GM19463 (cell line): ENCODE measurements around the gene TNP2.

Experiments
- ATAC-seq: cut with Tn5 transposase; IDR thresholded peaks from one replicate; pipeline ENCODE4 v1.9.1; 2021; ENCODE audit warnings: mild to moderate bottlenecking, moderate library complexity; ENCODE audit not compliant: unreplicated experiment

Gene TNP2

DNA sequence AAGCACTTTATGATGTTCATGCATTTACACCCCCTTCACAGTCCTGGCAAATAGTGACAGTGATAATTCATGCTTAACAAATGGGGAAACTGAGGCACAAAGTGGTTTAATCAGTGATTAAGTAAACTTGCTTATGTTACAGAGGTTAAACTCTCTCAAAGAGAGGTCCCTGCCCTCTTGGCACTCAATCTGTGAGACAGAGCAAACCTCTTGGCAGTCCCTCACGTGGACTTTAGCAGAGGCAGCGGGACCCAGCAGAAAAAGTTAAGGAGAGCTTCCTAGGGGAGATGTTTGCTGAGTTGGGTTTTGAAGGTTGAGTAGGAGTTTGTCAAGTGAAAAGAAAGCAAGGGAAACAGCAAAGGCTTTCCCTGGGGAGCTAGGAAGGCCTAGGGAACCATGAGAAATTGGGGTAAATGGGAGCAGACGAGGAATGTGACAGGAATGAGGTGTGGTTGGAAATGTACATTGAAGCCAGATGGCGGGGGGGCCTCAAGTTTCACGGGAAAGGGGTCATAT lies 23.8 kb downstream of the TNP2 start:
- no peak for ATAC-seq

- no peak for ATAC-seq
Observed at GRCh38 chr16:11242658-11243057, 26.5 kb downstream of the TNP2 start.

GRCh38 chr16:11241480-11242204 lies 27.5 kb downstream of the TNP2 start:
- ATAC-seq, result no peak

- ATAC-seq, result no peak
Observed at GRCh38 chr16:11240636-11241473, 28.3 kb downstream of the TNP2 start.

GRCh38 chr16:11239644-11240632 lies 29.2 kb downstream of the TNP2 start:
- ATAC-seq, result no peak

- no peak for ATAC-seq
Observed at GRCh38 chr16:11238272-11239202, 30.6 kb downstream of the TNP2 start.

GRCh38 chr16:11236461-11237254 lies 32.5 kb downstream of the TNP2 start:
- no peak for ATAC-seq

- ATAC-seq, result no peak
Observed at GRCh38 chr16:11235703-11235991, 33.5 kb downstream of the TNP2 start.

DNA sequence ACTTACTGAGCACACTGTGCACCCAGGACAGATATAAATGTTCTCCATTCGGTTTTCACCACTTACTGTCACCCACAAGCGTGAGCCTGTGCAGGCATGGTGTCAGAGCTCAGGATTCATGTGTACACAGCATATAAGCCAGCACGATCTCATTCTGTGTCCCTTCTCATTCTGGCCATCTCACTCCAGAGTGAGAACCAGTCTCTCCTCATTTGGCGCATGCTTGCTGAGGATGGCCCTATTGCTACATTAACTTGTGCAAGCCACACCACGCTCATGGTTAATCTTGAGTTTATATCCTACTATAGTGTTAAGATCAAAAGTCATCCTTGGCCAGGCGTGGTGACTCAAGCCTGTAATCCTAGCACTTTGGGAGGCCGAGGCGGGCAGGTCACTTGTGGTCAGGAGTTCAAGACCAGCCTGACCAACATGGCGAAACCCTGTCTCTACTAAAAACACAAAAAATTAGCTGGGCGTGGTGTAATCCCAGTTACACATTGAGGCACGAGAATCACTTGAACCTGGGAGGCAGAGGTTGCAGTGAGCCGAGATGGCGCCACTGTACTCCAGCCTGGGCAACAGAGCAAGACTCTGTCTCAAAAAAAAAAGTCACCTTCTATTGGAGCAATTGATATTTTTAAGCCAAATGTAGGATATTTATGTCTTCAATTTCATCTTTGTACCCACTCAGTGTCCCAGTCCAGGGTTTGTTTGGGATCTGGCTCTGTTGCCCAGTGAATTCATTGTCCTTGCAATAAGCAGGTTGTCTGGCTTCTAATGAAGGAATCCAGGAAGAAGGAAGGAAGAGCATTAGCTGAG lies 34.0 kb downstream of the TNP2 start:
- ATAC-seq, result no peak

DNA sequence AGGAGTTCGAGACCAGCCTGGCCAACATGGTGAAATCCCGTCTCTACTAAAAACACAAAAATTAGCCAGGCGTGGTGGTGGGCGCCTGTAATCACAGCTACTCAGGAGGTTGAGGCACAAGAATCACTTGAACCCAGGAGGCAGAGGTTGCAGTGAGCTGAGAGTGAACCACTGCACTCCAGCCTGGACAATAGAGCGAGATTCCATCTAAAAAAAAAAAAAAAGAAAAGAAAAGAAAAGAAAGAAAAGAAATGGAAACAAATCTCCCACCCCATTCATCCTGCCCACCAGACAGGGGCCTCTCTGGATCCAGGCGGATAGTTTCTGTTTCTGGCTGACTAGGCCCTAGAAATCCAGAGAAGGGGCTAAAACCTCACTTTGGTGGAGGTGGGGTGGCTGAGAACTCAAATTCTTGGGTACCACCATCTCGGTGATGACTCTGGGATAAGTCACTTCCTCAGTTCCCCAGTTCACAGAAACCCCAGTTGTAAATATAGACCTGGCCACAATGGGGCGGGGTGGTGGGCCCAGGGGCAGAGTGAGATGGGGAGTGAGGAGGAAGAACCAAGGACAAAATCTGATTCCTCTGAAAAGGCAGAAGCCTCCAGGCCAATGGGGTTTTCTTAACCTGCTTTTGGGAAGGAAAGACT lies 35.3 kb downstream of the TNP2 start:
- no peak for ATAC-seq

DNA sequence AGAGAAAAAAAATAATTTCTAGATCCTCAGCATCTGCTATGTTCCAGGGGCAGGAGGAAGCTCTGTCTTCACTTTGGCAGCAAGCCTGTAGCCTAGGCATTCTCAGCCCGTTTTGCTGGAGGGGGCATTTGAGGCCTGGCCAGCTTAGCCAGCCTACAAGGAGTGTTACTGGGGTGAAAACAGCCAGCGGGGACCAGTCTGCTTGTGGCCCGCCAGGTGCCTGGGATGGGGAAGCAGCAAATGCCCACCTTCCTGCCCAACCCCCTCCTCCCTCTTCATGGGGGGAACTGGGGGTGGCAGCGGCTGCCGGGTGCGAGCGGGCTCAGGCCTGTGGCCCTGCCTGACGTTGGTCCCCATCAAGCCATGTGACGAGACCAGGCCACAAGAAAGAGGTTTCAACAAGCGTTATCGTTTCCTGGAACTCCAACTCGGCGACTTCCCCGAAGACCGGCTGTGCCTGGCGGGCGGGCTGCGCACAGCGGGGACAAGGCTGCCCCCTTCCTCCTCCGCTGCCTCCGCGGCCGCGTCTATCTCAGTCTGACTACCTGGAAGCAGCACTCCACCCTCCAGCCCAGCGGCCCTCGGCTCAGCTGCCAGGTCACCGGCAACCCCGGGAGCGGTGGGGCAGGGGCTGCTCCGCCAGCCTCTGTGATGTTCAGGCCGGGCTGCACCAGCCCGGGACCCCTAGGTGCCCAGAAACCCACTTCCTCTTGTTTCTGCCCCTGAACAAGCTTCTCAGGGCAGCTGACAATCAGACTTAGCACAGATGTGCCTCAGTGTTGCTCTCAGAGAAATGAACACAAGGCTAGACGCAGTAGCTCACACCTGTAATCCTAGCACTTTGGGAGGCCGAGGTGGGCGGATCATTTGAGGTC lies 36.0 kb downstream of the TNP2 start:
- peak; percentile 56 for ATAC-seq

GRCh38 chr16:11232302-11232851 lies 36.7 kb downstream of the TNP2 start:
- no peak for ATAC-seq

GRCh38 chr16:11231367-11231970 lies 37.7 kb downstream of the TNP2 start:
- no peak for ATAC-seq

DNA sequence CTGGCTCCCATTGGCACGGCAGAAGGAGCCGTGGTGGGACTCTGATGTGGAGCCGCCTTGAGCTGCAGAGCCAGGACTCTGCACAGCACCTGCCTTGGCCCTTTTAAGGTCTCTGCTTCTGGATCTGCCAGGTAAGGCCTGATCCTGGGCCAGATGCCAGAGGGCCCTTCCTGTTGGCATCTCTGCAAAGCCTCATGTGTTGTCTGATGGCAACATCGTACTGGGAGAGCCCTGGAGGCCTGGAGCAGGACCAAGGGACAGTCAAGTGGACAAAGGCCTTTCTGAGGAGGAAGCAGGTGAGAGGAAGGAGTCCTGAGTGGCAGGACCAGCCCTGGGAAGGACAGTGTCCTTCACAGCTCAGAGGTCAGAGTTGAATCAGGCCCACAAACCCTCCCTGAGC lies 39.2 kb downstream of the TNP2 start:
- no peak for ATAC-seq

DNA sequence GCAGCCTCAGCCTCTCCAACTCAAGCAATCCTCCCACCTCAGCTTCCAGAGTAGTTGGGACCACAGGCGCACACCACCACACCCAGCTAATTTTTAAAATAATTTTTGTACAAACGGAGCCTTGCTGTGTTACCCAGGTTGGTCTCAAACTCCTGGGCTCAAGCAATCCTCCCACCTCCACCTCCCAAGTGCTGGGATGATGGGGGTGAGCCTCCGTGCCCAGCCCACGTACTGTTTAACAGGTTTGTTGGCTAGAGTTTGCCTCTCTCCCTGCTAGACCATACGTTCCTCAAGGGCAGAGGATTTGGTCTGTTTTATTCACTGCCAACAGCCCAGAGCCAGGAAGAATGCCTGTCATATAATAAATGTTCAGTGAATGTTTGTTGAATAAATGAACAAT lies 39.7 kb downstream of the TNP2 start:
- no peak for ATAC-seq
